Neural cell (in vitro differentiated cells): ENCODE data around the gene NCF2. TPM values are rescaled to one million over a fixed set of nuclear protein-coding genes. Genes with fewer than 3 reads are reported as not detected.

Experiments
- H2AFZ ChIP-seq: fragments of 200-600, 300-800 bp; sonication (generic), shearing (Covaris generic); 2 replicates; pipeline ENCODE4 v1.6.0; 2014; ENCODE audit warnings: low read depth, mild to moderate bottlenecking, antibody characterized with exemption, low read length, moderate library complexity
- H3F3A ChIP-seq: fragments of 200-600 bp; shearing (Covaris generic); 2 replicates; pipeline ENCODE4 v1.6.1; 2016; ENCODE audit warnings: mild to moderate bottlenecking, moderate library complexity, mixed read lengths, antibody characterized with exemption, low read length; ENCODE audit not compliant: insufficient read depth, poor library complexity, severe bottlenecking
- H3K27ac ChIP-seq: fragments of 200-600, 300-800 bp; sonication (generic), shearing (Covaris generic); 2 replicates; pipeline ENCODE4 v1.5.1; 2014; ENCODE audit warnings: mild to moderate bottlenecking, low read length, moderate library complexity
- H3K27me3 ChIP-seq: fragments of 300-800, 200-600 bp; sonication (generic), shearing (Covaris generic); 2 replicates; pipeline ENCODE4 v1.6.0; 2014; ENCODE audit warnings: mild to moderate bottlenecking, low read depth, low read length, moderate library complexity; ENCODE audit not compliant: insufficient read depth
- H3K36me3 ChIP-seq: fragments of 300-800, 200-600 bp; sonication (generic), shearing (Covaris generic); 2 replicates; pipeline ENCODE4 v1.5.1; 2014; ENCODE audit warnings: mild to moderate bottlenecking, antibody characterized with exemption, low read length, moderate library complexity; ENCODE audit not compliant: insufficient read depth
- H3K4me2 ChIP-seq: fragments of 300-800, 200-600 bp; sonication (generic), shearing (Covaris generic); 2 replicates; pipeline ENCODE4 v1.6.0; 2014; ENCODE audit warnings: mild to moderate bottlenecking, low read length
- H3K4me3 ChIP-seq: fragments of 300-800, 200-600 bp; sonication (generic), shearing (Covaris generic); 2 replicates; pipeline ENCODE4 v1.5.1; 2014; ENCODE audit warnings: mild to moderate bottlenecking, low read length, moderate library complexity
- H3K79me2 ChIP-seq: fragments of 200-600 bp; shearing (Covaris generic); replicated peaks from 2 replicates; pipeline ENCODE4 v1.6.0; 2014; ENCODE audit warnings: mild to moderate bottlenecking, low read length, moderate library complexity; ENCODE audit not compliant: insufficient read depth
- H3K9ac ChIP-seq: fragments of 300-800, 200-600 bp; sonication (generic), shearing (Covaris generic); 2 replicates; pipeline ENCODE4 v1.6.1; 2016; ENCODE audit warnings: mild to moderate bottlenecking, low read length, mixed read lengths
- H3K9me2 ChIP-seq: fragments of 200-600 bp; shearing (Covaris generic); 2 replicates; pipeline ENCODE4 v1.6.1; 2016; ENCODE audit warnings: mild to moderate bottlenecking, low read length, mixed read lengths; ENCODE audit not compliant: insufficient read depth
- H3K9me3 ChIP-seq: fragments of 200-600, 300-800 bp; sonication (generic), shearing (Covaris generic); 2 replicates; pipeline ENCODE4 v1.6.1; 2016; ENCODE audit warnings: mild to moderate bottlenecking, mixed run types, low read length, moderate library complexity, mixed read lengths
- H4K20me1 ChIP-seq: fragments of 200-600 bp; shearing (Covaris generic); 2 replicates; pipeline ENCODE4 v1.6.1; 2016; ENCODE audit warnings: mild to moderate bottlenecking, mixed run types; ENCODE audit not compliant: insufficient read depth
- CTCF ChIP-seq: fragments of 450-650 bp; IDR thresholded peaks from 2 replicates; pipeline ENCODE4 v1.5.1; 2014; ENCODE audit warnings: antibody characterized with exemption, mild to moderate bottlenecking, moderate library complexity; ENCODE audit not compliant: poor library complexity, severe bottlenecking
- EP300 ChIP-seq: fragments of 450-650 bp; conservative IDR thresholded peaks from 2 replicates; pipeline ENCODE4 v1.6.1; 2014; ENCODE audit warnings: antibody characterized with exemption, mild to moderate bottlenecking, moderate library complexity; ENCODE audit not compliant: poor library complexity, severe bottlenecking
- EZH2 ChIP-seq: fragments of 200-600, 300-800 bp; shearing (Covaris generic), sonication (generic); IDR thresholded peaks from 2 replicates; pipeline ENCODE4 v1.6.1; 2014; ENCODE audit warnings: antibody characterized with exemption, low read length, borderline replicate concordance, mild to moderate bottlenecking; ENCODE audit not compliant: insufficient read depth, poor library complexity, severe bottlenecking
- MXI1 ChIP-seq: fragments of 450-650 bp; conservative IDR thresholded peaks from 2 replicates; pipeline ENCODE4 v1.6.1; 2014; ENCODE audit warnings: antibody characterized with exemption, mild to moderate bottlenecking; ENCODE audit not compliant: poor library complexity, severe bottlenecking
- POLR2AphosphoS5 ChIP-seq: IDR thresholded peaks from 2 replicates; pipeline ENCODE4 v1.6.1; 2012
- RAD21 ChIP-seq: fragments of 450-650 bp; conservative IDR thresholded peaks from 2 replicates; pipeline ENCODE4 v1.6.1; 2014; ENCODE audit warnings: antibody characterized with exemption, mild to moderate bottlenecking, moderate library complexity
- REST ChIP-seq: IDR thresholded peaks from 2 replicates; pipeline ENCODE4 v1.6.1; 2012; ENCODE audit warnings: borderline replicate concordance
- SMC3 ChIP-seq: fragments of 450-650 bp; conservative IDR thresholded peaks from 2 replicates; pipeline ENCODE4 v1.6.1; 2014; ENCODE audit warnings: antibody characterized with exemption, mild to moderate bottlenecking, moderate library complexity; ENCODE audit not compliant: poor library complexity
- TAF1 ChIP-seq: IDR thresholded peaks from 2 replicates; pipeline ENCODE4 v1.6.1; 2012; ENCODE audit warnings: low read depth
- polyA plus RNA-seq: library from polyadenylated mRNA; depleted of rRNA; stranded (reverse); fragments of >200 nt; gene quantifications from 2 replicates; pipeline ENCODE4 v1.2.3, GENCODE V29; 2014

The NCF2 gene
- polyA plus RNA-seq, 1 donor from 2014 or later = not detected

GRCh38 chr1:183537405-183537804, 52.9 kb downstream of the NCF2 start:
- no peak overlapping the region for H3K27ac ChIP-seq
- no peaks in the 10 kb centered on the region for H3F3A ChIP-seq
- H3K9me2 ChIP-seq = no peaks in the 10 kb centered on the region
- no peak overlapping the region for H2AFZ ChIP-seq
- no peak overlapping the region for H3K4me2 ChIP-seq
- H3K36me3 ChIP-seq = peaks cover 16% of the 10 kb centered on the region
- H3K4me3 ChIP-seq = no peak overlapping the region
- no peak for TF ChIP-seq POLR2AphosphoS5
- no peak for TF ChIP-seq MXI1
- no peak for TF ChIP-seq REST
- TF ChIP-seq EZH2 = no peak
- no peak for TF ChIP-seq CTCF
- TF ChIP-seq EP300 = no peak
- TF ChIP-seq RAD21 = no peak
- no peak for TF ChIP-seq SMC3
- TF ChIP-seq TAF1 = no peak
- no peak overlapping the region for H3K9ac ChIP-seq
- H3K79me2 ChIP-seq = no peaks in the 10 kb centered on the region
- no peaks in the 10 kb centered on the region for H4K20me1 ChIP-seq
- no peaks in the 10 kb centered on the region for H3K27me3 ChIP-seq
- H3K9me3 ChIP-seq = no peaks in the 10 kb centered on the region

- no peak overlapping the region for H3K27ac ChIP-seq
- no peaks in the 10 kb centered on the region for H4K20me1 ChIP-seq
- no peaks in the 10 kb centered on the region for H3K79me2 ChIP-seq
- no peaks in the 10 kb centered on the region for H3F3A ChIP-seq
- no peak overlapping the region for H2AFZ ChIP-seq
- no peak overlapping the region for H3K9ac ChIP-seq
- no peak overlapping the region for H3K4me2 ChIP-seq
- H3K36me3 ChIP-seq = peaks cover 6% of the 10 kb centered on the region
- no peaks in the 10 kb centered on the region for H3K27me3 ChIP-seq
- no peak overlapping the region for H3K4me3 ChIP-seq
- no peaks in the 10 kb centered on the region for H3K9me2 ChIP-seq
- no peaks in the 10 kb centered on the region for H3K9me3 ChIP-seq
- no peak for TF ChIP-seq CTCF
- TF ChIP-seq TAF1 = no peak
- TF ChIP-seq SMC3 = no peak
- no peak for TF ChIP-seq RAD21
- no peak for TF ChIP-seq EZH2
- no peak for TF ChIP-seq MXI1
- no peak for TF ChIP-seq REST
- TF ChIP-seq POLR2AphosphoS5 = no peak
- TF ChIP-seq EP300 = no peak
Observed at GRCh38 chr1:183533617-183534174, 56.6 kb downstream of the NCF2 start.
